Left lung (tissue), 10 donors: Measurements from ENCODE around the gene NPAS4. TPM values are rescaled to one million over a fixed set of nuclear protein-coding genes. Genes with fewer than 3 reads are reported as not detected.
"Not testable (repeated sequence)": the region's sequence is repeated elsewhere in the genome, so short reads cannot be mapped to it uniquely, and the experiment has no call there.

Experiments used
- ATAC-seq: fragments of 200-7000 bp; cut with Tn5 transposase; one replicate; pipeline ENCODE4 v1.9.1; 2020; ENCODE audit warnings: moderate library complexity
- DNase-seq, 4 donors: peaks; one replicate each; pipeline ENCODE4 v3.0.0-alpha.2; 2013 to 2020
- H3K27ac ChIP-seq, 2 donors: fragments of 200-600 bp; sonication (generic) in 1 of 2; one replicate each; pipeline versions ENCODE4 v1.5.0 to v1.8.0; 2020 to 2021
- H3K27me3 ChIP-seq, 2 donors: fragments of 200-600 bp; sonication (generic) in 1 of 2; one replicate each; pipeline versions ENCODE4 v1.5.0 to v1.8.0; 2020 to 2021
- H3K36me3 ChIP-seq, 2 donors: fragments of 200-600 bp; sonication (generic) in 1 of 2; one replicate each; pipeline versions ENCODE4 v1.5.0 to v1.8.0; 2020 to 2021
- H3K4me1 ChIP-seq, 2 donors: fragments of 200-600 bp; one replicate each; pipeline ENCODE4 v1.8.0; 2021
- H3K4me3 ChIP-seq, 2 donors: fragments of 200-600 bp; sonication (generic) in 1 of 2; one replicate each; pipeline versions ENCODE4 v1.5.0 to v1.8.0; 2020 to 2021; ENCODE audit warnings: mild to moderate bottlenecking in 1 of 2
- H3K9me3 ChIP-seq, 2 donors: fragments of 200-600 bp; sonication (generic) in 1 of 2; one replicate each; pipeline versions ENCODE4 v1.5.0 to v1.8.0; 2020 to 2021
- intact Hi-C, 2 donors: fragments of 100-400 bp; cut with DNase I; formaldehyde crosslinking; loops; one replicate each; pipeline versions ENCODE4 v1.11.2 to v1.14.2; 2022
- polyA plus RNA-seq, 6 donors: library from polyadenylated mRNA; unstranded; fragments of 120-200 nt; gene quantifications; one replicate each; pipeline ENCODE4 v1.2.1, GENCODE V29; 2013; ENCODE audit not compliant: insufficient read length in 6 of 6
- total RNA-seq, 2 donors: library from RNA; stranded (reverse); fragmentation: NEBNext Ultra II Directional; extraction: Animal tissue kit (Norgen Biotek cat#: 25700); gene quantifications; one replicate each; pipeline ENCODE4 v1.2.1, GENCODE V29; 2021
- TF ChIP-seq, protein P1 (sequence below), 2 donors: fragments of 200-600 bp; sonication (generic) in 1 of 2; IDR thresholded peaks; one replicate each; pipeline versions ENCODE4 v1.5.0 to v1.8.0; 2021; ENCODE audit warnings: antibody characterized with exemption in 2 of 2
- donor health status: DM: no; HTN: yes; CAD: no.
- donor health status: DM: no; HTN: no; CAD: no.

Gene NPAS4
- total and polyA plus RNA-seq, 8 donors, result 0.06 to 0.64 (median 0.21) TPM; not detected in 1

DNA sequence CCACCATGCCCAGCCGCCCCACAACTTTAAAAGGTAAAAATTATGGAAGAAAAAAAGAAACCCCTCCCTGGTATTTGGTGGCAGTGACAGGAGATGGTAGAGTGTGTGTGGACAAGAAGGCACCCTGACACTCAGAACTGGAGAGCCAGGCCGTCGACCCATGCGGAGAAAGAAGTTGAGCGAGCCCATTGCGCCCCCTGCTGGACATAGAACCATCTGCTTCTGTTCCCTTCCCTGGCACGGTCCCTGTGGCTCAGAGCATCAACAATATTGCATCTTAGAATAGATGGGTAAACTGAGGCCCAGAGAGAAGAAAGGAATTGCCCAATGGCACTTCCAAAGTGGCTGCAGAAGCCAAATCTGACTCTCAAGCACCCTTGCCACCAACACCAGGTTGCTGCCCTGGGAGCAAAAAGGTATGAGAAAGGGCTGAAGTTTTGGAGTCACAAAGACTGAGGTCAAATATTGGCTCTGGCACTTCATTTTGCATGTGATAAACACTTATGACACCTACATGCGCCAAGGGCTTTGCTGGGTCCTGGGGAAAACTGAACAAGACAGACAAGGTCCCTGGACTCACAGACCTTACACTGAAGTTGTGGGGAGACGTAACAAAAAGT, 9.3 kb downstream of the NPAS4 start:
- peak; percentile 24 to 86 (median 60) for DNase-seq
- Histone ChIP-seq H3K27me3 (peaks cover 0 to 10% of the 10 kb centered on the region in 2 donors), H3K4me3 (no peak overlapping the region), H3K27ac (no peak overlapping the region), H3K9me3 (no peaks in the 10 kb centered on the region), H3K4me1 (no peaks in the 10 kb centered on the region), H3K36me3 (peaks cover 0 to 13% of the 10 kb centered on the region in 2 donors)
- TF ChIP-seq, protein P1, sequence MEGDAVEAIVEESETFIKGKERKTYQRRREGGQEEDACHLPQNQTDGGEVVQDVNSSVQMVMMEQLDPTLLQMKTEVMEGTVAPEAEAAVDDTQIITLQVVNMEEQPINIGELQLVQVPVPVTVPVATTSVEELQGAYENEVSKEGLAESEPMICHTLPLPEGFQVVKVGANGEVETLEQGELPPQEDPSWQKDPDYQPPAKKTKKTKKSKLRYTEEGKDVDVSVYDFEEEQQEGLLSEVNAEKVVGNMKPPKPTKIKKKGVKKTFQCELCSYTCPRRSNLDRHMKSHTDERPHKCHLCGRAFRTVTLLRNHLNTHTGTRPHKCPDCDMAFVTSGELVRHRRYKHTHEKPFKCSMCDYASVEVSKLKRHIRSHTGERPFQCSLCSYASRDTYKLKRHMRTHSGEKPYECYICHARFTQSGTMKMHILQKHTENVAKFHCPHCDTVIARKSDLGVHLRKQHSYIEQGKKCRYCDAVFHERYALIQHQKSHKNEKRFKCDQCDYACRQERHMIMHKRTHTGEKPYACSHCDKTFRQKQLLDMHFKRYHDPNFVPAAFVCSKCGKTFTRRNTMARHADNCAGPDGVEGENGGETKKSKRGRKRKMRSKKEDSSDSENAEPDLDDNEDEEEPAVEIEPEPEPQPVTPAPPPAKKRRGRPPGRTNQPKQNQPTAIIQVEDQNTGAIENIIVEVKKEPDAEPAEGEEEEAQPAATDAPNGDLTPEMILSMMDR (IDR thresholded peaks at IDR 0.05), result peak; percentile 75 to 87
- intact Hi-C loops, result no loop called here
- ATAC-seq, result peak; percentile 93

GRCh38 chr11:66431287-66431686, 10.5 kb downstream of the NPAS4 start:
- H3K9me3 ChIP-seq, H3K27me3 ChIP-seq, ATAC-seq, H3K27ac ChIP-seq, intact Hi-C loops, DNase-seq, H3K4me3 ChIP-seq, H3K4me1 ChIP-seq: not testable (repeated sequence)
- peaks cover 0 to 25% of the 10 kb centered on the region in 2 donors for H3K36me3 ChIP-seq

- intact Hi-C loops, H3K27ac ChIP-seq, DNase-seq, H3K4me1 ChIP-seq, H3K9me3 ChIP-seq, H3K4me3 ChIP-seq, ATAC-seq, H3K27me3 ChIP-seq: not testable (repeated sequence)
- peaks cover 0 to 29% of the 10 kb centered on the region in 2 donors for H3K36me3 ChIP-seq
Observed at GRCh38 chr11:66431871-66432329, 11.1 kb downstream of the NPAS4 start.

DNA sequence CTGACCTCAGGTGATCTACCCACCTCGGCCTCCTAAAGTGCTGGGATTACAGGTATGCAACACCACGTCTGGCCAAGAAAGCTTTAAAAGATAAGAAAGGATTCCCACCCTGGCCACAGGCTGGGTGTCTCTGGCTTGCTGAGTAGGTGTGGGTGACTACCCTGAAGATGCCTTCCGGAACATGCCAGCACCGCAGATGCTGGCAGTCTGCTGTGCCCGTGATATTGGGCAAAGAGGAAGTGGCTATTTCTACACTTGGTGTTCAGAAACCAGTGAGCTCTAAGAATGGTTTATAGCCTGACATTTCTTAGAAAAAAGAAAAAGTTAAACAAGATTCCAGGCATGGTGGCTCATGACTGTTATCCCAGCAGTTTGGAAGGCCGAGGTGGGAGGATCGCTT, 11.8 kb downstream of the NPAS4 start:
- peaks cover 0 to 29% of the 10 kb centered on the region in 2 donors for H3K36me3 ChIP-seq
- no peaks in the 10 kb centered on the region for H3K27me3 ChIP-seq
- H3K27ac ChIP-seq, result peak overlapping the region in 1 of 2 donors; percentile 14
- intact Hi-C loops, result no loop called here
- H3K9me3 ChIP-seq, result no peaks in the 10 kb centered on the region
- H3K4me1 ChIP-seq, result peaks cover 0 to 4% of the 10 kb centered on the region in 2 donors
- TF ChIP-seq, protein P1 (IDR thresholded peaks at IDR 0.05), result no peak
- H3K4me3 ChIP-seq, result no peak overlapping the region
- no peak for ATAC-seq
- no peak for DNase-seq

DNA sequence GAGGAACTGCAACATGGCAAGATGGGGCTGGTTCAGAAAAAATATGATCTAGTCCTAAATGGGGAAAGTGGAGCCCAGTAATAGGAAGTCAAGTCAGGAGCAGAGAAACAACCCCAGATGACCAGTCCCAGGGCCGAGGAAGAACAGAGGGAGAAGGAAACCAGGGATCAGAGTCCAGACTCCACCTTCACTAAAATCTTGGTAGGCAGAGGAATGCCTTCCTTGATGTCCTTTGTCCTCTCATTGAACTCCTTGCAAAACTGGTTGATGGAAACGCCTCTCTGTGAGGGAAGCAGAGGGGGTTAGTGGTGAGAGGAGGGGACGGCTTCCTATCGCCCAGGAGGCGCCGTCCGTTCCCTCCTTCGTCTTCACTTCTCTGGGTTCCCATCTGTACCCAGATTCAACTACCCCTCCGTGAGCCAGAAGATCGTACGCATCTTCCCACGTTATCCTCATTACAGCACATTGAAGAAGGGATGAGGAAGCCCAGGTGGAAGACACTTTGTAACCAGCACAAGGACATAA, 17.2 kb downstream of the NPAS4 start:
- H3K36me3 ChIP-seq, result peaks cover 0 to 29% of the 10 kb centered on the region in 2 donors
- H3K27ac ChIP-seq, result peak overlapping the region in 1 of 2 donors; percentile 72
- H3K4me3 ChIP-seq, result peak overlapping the region; percentile 91 to 93
- ATAC-seq (no peak), DNase-seq (no peak)
- peaks cover 0 to 5% of the 10 kb centered on the region in 2 donors for H3K9me3 ChIP-seq
- intact Hi-C loops, result no loop called here
- TF ChIP-seq, protein P1 (IDR thresholded peaks at IDR 0.05), result no peak
- H3K27me3 ChIP-seq, result no peaks in the 10 kb centered on the region
- peaks cover 5 to 12% of the 10 kb centered on the region in 2 donors for H3K4me1 ChIP-seq
